HepG2 (cell line): ENCODE data around the gene C20orf96. TPM values are rescaled to one million over a fixed set of nuclear protein-coding genes. Genes with fewer than 3 reads are reported as not detected.

ENCODE experiments used
- HOXA3 ChIP-seq: sonication (generic); formaldehyde crosslinking; IDR thresholded peaks from 2 replicates; pipeline ENCODE4 v1.5.0; 2020; ENCODE audit warnings: missing genetic modification reagents
- MED1 ChIP-seq: sonication (generic); formaldehyde crosslinking; IDR thresholded peaks from 2 replicates; pipeline ENCODE4 v1.4.0; 2020; ENCODE audit warnings: missing genetic modification reagents
- MIER2 ChIP-seq: IDR thresholded peaks from 2 replicates; pipeline ENCODE4 v1.6.1; 2016; ENCODE audit warnings: missing biosample characterization, missing genetic modification reagents
- NR2C2 ChIP-seq: sonication (generic); formaldehyde crosslinking; IDR thresholded peaks from 2 replicates; pipeline ENCODE4 v1.4.0; 2020; ENCODE audit warnings: missing genetic modification reagents, mild to moderate bottlenecking, moderate library complexity, borderline replicate concordance
- PHF8 ChIP-seq: sonication (generic); formaldehyde crosslinking; IDR thresholded peaks from 2 replicates; pipeline ENCODE4 v1.5.0; 2020; ENCODE audit warnings: missing genetic modification reagents
- PPARG ChIP-seq: conservative IDR thresholded peaks from 2 replicates; pipeline ENCODE4 v1.6.1; 2016; ENCODE audit warnings: missing biosample characterization, missing genetic modification reagents
- RORA ChIP-seq: sonication (generic); formaldehyde crosslinking; IDR thresholded peaks from 2 replicates; pipeline ENCODE4 v1.5.0; 2020; ENCODE audit warnings: mild to moderate bottlenecking, missing genetic modification reagents, moderate library complexity
- SMYD3 ChIP-seq: sonication (generic); formaldehyde crosslinking; IDR thresholded peaks from 2 replicates; pipeline ENCODE4 v1.8.1; 2023; ENCODE audit warnings: mild to moderate bottlenecking, missing genetic modification reagents
- TP53 ChIP-seq: sonication (generic); formaldehyde crosslinking; conservative IDR thresholded peaks from 2 replicates; pipeline ENCODE4 v1.4.0; 2020; ENCODE audit warnings: missing genetic modification reagents
- YY1 ChIP-seq: IDR thresholded peaks from 2 replicates; pipeline ENCODE4 v1.6.1; 2011; ENCODE audit warnings: low read length, low read depth, moderate library complexity, mild to moderate bottlenecking; ENCODE audit not compliant: insufficient read depth, insufficient replicate concordance
- ZBTB20 ChIP-seq: sonication (generic); formaldehyde crosslinking; IDR thresholded peaks from 2 replicates; pipeline ENCODE4 v1.8.1; 2023; ENCODE audit warnings: missing genetic modification reagents, low read depth, mild to moderate bottlenecking, borderline replicate concordance
- ZBTB8A ChIP-seq: sonication (generic); formaldehyde crosslinking; IDR thresholded peaks from 2 replicates; pipeline ENCODE4 v1.4.0; 2020; ENCODE audit warnings: mild to moderate bottlenecking, low read depth, missing genetic modification reagents, borderline replicate concordance
- ZFP41 ChIP-seq: sonication (generic); formaldehyde crosslinking; IDR thresholded peaks from 2 replicates; pipeline ENCODE4 v1.4.0; 2020; ENCODE audit warnings: mild to moderate bottlenecking, missing genetic modification reagents, borderline replicate concordance
- ZNF292 ChIP-seq: sonication (generic); formaldehyde crosslinking; IDR thresholded peaks from 2 replicates; pipeline ENCODE4 v1.8.1; 2022; ENCODE audit warnings: mild to moderate bottlenecking, low read depth, missing genetic modification reagents, borderline replicate concordance
- ZNF468 ChIP-seq: sonication (generic); formaldehyde crosslinking; IDR thresholded peaks from 2 replicates; pipeline ENCODE4 v1.8.0; 2022; ENCODE audit warnings: mild to moderate bottlenecking, moderate library complexity, missing genetic modification reagents
- polyA plus RNA-seq, 8 experiments: library from polyadenylated mRNA; depleted of rRNA in 3 of 8; stranded (reverse) in 7 of 8; unstranded in 1 of 8; fragments of >200 nt; fragmentation: Illumina TruSeq in 4 of 8; extraction: Trizol in 4 of 8; gene quantifications; 2 replicates each; pipeline versions ENCODE4 v1.2.1 to v1.2.3, GENCODE V29; 2011 to 2016; ENCODE audit warnings: low read depth in 4 of 8, missing spikeins in 1 of 8, mixed read lengths in 1 of 8; ENCODE audit not compliant: insufficient read depth in 1 of 8
- total RNA-seq, 5 experiments: library from RNA; depleted of rRNA; stranded (reverse); fragments of >200 nt; fragmentation: Illumina TruSeq; extraction: Trizol; gene quantifications; 2 replicates each; pipeline ENCODE4 v1.2.3, GENCODE V29; 2016; ENCODE audit warnings: low read depth in 1 of 5
- TF ChIP-seq, protein P1 (sequence below): sonication (generic); formaldehyde crosslinking; IDR thresholded peaks from 2 replicates; pipeline ENCODE4 v1.4.0; 2020; ENCODE audit warnings: missing genetic modification reagents, borderline replicate concordance
- TF ChIP-seq, protein P2 (sequence below): sonication (generic); formaldehyde crosslinking; IDR thresholded peaks from 2 replicates; pipeline ENCODE4 v1.5.1; 2020; ENCODE audit warnings: mild to moderate bottlenecking, missing genetic modification reagents
- TF ChIP-seq, protein P3 (sequence below): sonication (generic); formaldehyde crosslinking; IDR thresholded peaks from 2 replicates; pipeline ENCODE4 v1.5.0; 2020; ENCODE audit warnings: mild to moderate bottlenecking, missing genetic modification reagents
- TF ChIP-seq, protein P4 (sequence below): sonication (generic); formaldehyde crosslinking; IDR thresholded peaks from 2 replicates; pipeline ENCODE4 v1.8.0; 2022; ENCODE audit warnings: missing genetic modification reagents, mild to moderate bottlenecking, moderate library complexity, borderline replicate concordance

The C20orf96 gene
- total and polyA plus RNA-seq, 2 of the 13 experiments (the other 11 are each of a cell fraction or from before 2014, with no cell fraction given) = 3.8 to 20.6 TPM

DNA sequence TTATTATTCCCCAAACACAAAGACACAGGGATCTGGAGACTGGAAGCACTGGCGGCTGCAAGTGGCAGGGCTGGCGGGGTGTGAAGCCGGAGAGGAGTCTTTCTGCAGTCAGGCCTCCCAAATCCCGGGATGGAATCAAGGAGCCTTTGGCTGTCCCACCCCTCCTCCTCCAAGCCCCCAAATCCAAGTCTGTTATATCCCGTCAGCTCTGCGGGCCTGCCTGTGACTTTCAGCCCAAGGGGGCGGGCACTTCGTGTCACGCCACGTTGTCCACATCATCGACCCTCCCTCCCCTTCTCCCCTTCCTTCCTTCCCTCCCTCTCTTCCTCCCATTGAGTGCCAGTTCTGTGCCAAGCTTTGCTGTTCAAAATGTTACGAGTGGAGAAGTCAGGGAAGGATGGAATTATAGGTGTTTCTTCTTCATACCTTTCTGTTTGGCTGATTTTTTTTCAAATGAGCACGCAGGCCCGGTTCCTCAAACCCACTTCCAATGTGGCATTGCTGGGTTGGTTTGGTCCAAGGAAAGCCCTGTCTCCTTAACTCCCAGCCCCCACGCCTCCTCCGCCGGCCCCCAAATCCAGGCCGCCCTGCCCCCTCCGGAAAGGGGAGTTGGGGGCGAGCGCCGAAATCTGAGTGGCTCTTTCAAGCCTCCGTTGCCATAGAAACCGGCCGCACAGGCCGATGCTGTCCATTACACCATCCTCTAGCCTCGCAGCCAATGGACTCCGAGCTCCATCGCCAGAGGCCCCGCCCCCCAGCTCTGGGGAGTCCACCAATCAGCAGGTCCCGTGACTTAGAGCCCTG lies 19.5 kb upstream of the C20orf96 start (continued):
- TF ChIP-seq, protein P1, sequence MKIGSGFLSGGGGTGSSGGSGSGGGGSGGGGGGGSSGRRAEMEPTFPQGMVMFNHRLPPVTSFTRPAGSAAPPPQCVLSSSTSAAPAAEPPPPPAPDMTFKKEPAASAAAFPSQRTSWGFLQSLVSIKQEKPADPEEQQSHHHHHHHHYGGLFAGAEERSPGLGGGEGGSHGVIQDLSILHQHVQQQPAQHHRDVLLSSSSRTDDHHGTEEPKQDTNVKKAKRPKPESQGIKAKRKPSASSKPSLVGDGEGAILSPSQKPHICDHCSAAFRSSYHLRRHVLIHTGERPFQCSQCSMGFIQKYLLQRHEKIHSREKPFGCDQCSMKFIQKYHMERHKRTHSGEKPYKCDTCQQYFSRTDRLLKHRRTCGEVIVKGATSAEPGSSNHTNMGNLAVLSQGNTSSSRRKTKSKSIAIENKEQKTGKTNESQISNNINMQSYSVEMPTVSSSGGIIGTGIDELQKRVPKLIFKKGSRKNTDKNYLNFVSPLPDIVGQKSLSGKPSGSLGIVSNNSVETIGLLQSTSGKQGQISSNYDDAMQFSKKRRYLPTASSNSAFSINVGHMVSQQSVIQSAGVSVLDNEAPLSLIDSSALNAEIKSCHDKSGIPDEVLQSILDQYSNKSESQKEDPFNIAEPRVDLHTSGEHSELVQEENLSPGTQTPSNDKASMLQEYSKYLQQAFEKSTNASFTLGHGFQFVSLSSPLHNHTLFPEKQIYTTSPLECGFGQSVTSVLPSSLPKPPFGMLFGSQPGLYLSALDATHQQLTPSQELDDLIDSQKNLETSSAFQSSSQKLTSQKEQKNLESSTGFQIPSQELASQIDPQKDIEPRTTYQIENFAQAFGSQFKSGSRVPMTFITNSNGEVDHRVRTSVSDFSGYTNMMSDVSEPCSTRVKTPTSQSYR (CRISPR knock-in tag) = peak; percentile 74
- TF ChIP-seq PPARG (CRISPR knock-in tag) = 0 out of 2 replicates have a peak, but pooled peaks have one; percentile 6
- TF ChIP-seq RORA (CRISPR knock-in tag) = no peak
- TF ChIP-seq, protein P2, sequence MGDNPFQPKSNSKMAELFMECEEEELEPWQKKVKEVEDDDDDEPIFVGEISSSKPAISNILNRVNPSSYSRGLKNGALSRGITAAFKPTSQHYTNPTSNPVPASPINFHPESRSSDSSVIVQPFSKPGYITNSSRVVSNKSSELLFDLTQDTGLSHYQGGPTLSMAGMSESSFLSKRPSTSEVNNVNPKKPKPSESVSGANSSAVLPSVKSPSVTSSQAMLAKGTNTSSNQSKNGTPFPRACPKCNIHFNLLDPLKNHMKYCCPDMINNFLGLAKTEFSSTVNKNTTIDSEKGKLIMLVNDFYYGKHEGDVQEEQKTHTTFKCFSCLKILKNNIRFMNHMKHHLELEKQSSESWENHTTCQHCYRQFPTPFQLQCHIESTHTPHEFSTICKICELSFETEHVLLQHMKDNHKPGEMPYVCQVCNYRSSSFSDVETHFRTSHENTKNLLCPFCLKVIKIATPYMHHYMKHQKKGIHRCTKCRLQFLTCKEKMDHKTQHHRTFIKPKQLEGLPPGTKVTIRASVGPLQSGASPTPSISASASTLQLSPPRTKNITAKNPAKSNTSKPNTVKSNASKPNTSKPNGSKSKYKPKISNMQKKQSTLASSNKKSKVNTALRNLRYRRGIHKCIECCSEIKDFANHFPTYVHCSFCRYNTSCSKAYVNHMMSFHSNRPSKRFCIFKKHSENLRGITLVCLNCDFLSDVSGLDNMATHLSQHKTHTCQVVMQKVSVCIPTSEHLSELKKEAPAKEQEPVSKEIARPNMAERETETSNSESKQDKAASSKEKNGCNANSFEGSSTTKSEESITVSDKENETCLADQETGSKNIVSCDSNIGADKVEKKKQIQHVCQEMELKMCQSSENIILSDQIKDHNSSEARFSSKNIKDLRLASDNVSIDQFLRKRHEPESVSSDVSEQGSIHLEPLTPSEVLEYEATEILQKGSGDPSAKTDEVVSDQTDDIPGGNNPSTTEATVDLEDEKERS (CRISPR knock-in tag) = no peak
- no peak for TF ChIP-seq YY1
- no peak for TF ChIP-seq TP53 (CRISPR knock-in tag)
- TF ChIP-seq, protein P3, sequence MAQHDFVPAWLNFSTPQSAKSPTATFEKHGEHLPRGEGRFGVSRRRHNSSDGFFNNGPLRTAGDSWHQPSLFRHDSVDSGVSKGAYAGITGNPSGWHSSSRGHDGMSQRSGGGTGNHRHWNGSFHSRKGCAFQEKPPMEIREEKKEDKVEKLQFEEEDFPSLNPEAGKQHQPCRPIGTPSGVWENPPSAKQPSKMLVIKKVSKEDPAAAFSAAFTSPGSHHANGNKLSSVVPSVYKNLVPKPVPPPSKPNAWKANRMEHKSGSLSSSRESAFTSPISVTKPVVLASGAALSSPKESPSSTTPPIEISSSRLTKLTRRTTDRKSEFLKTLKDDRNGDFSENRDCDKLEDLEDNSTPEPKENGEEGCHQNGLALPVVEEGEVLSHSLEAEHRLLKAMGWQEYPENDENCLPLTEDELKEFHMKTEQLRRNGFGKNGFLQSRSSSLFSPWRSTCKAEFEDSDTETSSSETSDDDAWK = no peak
- TF ChIP-seq ZBTB8A = no peak
- TF ChIP-seq ZBTB20 = no peak
- TF ChIP-seq PHF8 = peak; percentile 60
- TF ChIP-seq, protein P4, sequence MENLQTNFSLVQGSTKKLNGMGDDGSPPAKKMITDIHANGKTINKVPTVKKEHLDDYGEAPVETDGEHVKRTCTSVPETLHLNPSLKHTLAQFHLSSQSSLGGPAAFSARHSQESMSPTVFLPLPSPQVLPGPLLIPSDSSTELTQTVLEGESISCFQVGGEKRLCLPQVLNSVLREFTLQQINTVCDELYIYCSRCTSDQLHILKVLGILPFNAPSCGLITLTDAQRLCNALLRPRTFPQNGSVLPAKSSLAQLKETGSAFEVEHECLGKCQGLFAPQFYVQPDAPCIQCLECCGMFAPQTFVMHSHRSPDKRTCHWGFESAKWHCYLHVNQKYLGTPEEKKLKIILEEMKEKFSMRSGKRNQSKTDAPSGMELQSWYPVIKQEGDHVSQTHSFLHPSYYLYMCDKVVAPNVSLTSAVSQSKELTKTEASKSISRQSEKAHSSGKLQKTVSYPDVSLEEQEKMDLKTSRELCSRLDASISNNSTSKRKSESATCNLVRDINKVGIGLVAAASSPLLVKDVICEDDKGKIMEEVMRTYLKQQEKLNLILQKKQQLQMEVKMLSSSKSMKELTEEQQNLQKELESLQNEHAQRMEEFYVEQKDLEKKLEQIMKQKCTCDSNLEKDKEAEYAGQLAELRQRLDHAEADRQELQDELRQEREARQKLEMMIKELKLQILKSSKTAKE = no peak
- TF ChIP-seq ZNF468 (CRISPR knock-in tag) = peak; percentile 79; the same call in 1 of the 2 replicates
- no peak for TF ChIP-seq NR2C2
- TF ChIP-seq MED1 (CRISPR knock-in tag) = peak; percentile 57; the same call in 1 of the 2 replicates
- peak; percentile 25; the same call in 1 of the 2 replicates for TF ChIP-seq HOXA3 (CRISPR knock-in tag)
- TF ChIP-seq ZFP41 (CRISPR knock-in tag) = no peak
- peak; percentile 48 for TF ChIP-seq ZNF292
- peak; percentile 24; the same call in 1 of the 2 replicates for TF ChIP-seq MIER2 (CRISPR knock-in tag)
- TF ChIP-seq SMYD3 (CRISPR knock-in tag) = no peak
